CD14-positive monocyte (primary cell): Measurements from ENCODE around the gene HIF3A. TPM values are rescaled to one million over a fixed set of nuclear protein-coding genes. Genes with fewer than 3 reads are reported as not detected.

Experiments used
- DNase-seq, 3 donors: peaks; one replicate each; pipeline ENCODE4 v3.0.0-alpha.2; 2011 to 2022
- H2AFZ ChIP-seq: 2 replicates; pipeline ENCODE4 v1.6.0; 2012; ENCODE audit warnings: mild to moderate bottlenecking, low read depth, low read length, inconsistent platforms; ENCODE audit not compliant: insufficient read depth, poor library complexity, severe bottlenecking
- H3K27ac ChIP-seq, 2 donors: 1 replicate in 1 of 2; 2 replicates in 1 of 2; pipeline ENCODE4 v1.5.1; 2012 to 2013; ENCODE audit warnings: low read length in 2 of 2, control low read depth in 1 of 2, inconsistent platforms in 1 of 2, low read depth in 1 of 2, mild to moderate bottlenecking in 1 of 2
- H3K27me3 ChIP-seq, 2 donors: one replicate each; pipeline versions ENCODE4 v1.6.0 to v1.6.1; 2011 to 2013; ENCODE audit warnings: low read length in 2 of 2; ENCODE audit not compliant: control insufficient read depth in 2 of 2, insufficient read depth in 2 of 2
- H3K36me3 ChIP-seq, 2 donors: replicated peaks in 1 of 2; 1 replicate in 1 of 2; 2 replicates in 1 of 2; pipeline versions ENCODE4 v1.5.1 to v1.6.1; 2012 to 2013; ENCODE audit warnings: low read length in 2 of 2, control low read depth in 1 of 2, inconsistent platforms in 1 of 2, mild to moderate bottlenecking in 1 of 2; ENCODE audit not compliant: insufficient read depth in 2 of 2, control insufficient read depth in 1 of 2
- H3K4me1 ChIP-seq, 2 donors: 1 replicate in 1 of 2; 2 replicates in 1 of 2; pipeline versions ENCODE4 v1.5.1 to v1.6.1; 2012 to 2013; ENCODE audit warnings: low read length in 2 of 2, control low read depth in 1 of 2, inconsistent platforms in 1 of 2, mild to moderate bottlenecking in 1 of 2, moderate library complexity in 1 of 2; ENCODE audit not compliant: insufficient read depth in 2 of 2, control insufficient read depth in 1 of 2
- H3K4me2 ChIP-seq: replicated peaks from 2 replicates; pipeline ENCODE3; 2012; ENCODE audit warnings: low read length, moderate library complexity, mild to moderate bottlenecking; ENCODE audit not compliant: poor library complexity, severe bottlenecking; ENCODE audit errors: extremely low read depth
- H3K4me3 ChIP-seq, 3 experiments: fragments of 200-600 bp in 1 of 3; sonication (generic) in 1 of 3; replicated peaks in 1 of 3; 1 replicate in 2 of 3; 2 replicates in 1 of 3; pipeline ENCODE4 v1.5.1; 2011 to 2013; ENCODE audit warnings: low read length in 3 of 3, mild to moderate bottlenecking in 3 of 3, control low read depth in 2 of 3, low read depth in 2 of 3, inconsistent platforms in 1 of 3, moderate library complexity in 1 of 3
- H3K79me2 ChIP-seq: 2 replicates; pipeline ENCODE4 v1.6.0; 2012; ENCODE audit warnings: mild to moderate bottlenecking, control low read depth, inconsistent platforms, low read length, moderate library complexity; ENCODE audit not compliant: insufficient read depth
- H3K9ac ChIP-seq: 2 replicates; pipeline ENCODE4 v1.6.0; 2017; ENCODE audit warnings: low read length, mild to moderate bottlenecking; ENCODE audit not compliant: insufficient read depth, poor library complexity, severe bottlenecking
- H3K9me3 ChIP-seq, 2 donors: replicated peaks in 1 of 2; 1 replicate in 1 of 2; 2 replicates in 1 of 2; pipeline versions ENCODE4 v1.5.1 to v1.6.1; 2012 to 2013; ENCODE audit warnings: low read length in 2 of 2, control low read depth in 1 of 2; ENCODE audit not compliant: control insufficient read depth in 1 of 2, insufficient read depth in 1 of 2
- H4K20me1 ChIP-seq: 2 replicates; pipeline ENCODE4 v1.6.0; 2012; ENCODE audit warnings: mild to moderate bottlenecking, low read length, control low read depth, moderate library complexity; ENCODE audit not compliant: insufficient read depth
- H3K27ac Mint-ChIP-seq, 7 donors: one replicate each; pipeline ENCODE4 v1.8.0; 2020; ENCODE audit warnings: mild to moderate bottlenecking in 7 of 7, mixed read lengths in 7 of 7, moderate library complexity in 6 of 7, inconsistent platforms in 2 of 7
- H3K27me3 Mint-ChIP-seq, 3 donors: one replicate each; pipeline ENCODE4 v1.8.0; 2021 to 2022; ENCODE audit warnings: low read depth in 3 of 3, mild to moderate bottlenecking in 3 of 3, mixed read lengths in 3 of 3, moderate library complexity in 3 of 3, inconsistent platforms in 1 of 3
- H3K36me3 Mint-ChIP-seq, 2 donors: one replicate each; pipeline ENCODE4 v1.8.0; 2020; ENCODE audit warnings: mixed read lengths in 2 of 2, inconsistent platforms in 1 of 2, mild to moderate bottlenecking in 1 of 2
- H3K4me1 Mint-ChIP-seq: one replicate; pipeline ENCODE4 v1.8.0; 2020; ENCODE audit warnings: mild to moderate bottlenecking, mixed read lengths
- H3K4me3 Mint-ChIP-seq, 2 donors: one replicate each; pipeline ENCODE4 v1.8.0; 2020; ENCODE audit warnings: mild to moderate bottlenecking in 2 of 2, mixed read lengths in 2 of 2, moderate library complexity in 1 of 2
- H3K9me3 Mint-ChIP-seq, 7 donors: one replicate each; pipeline ENCODE4 v1.8.0; 2020 to 2022; ENCODE audit warnings: mixed read lengths in 7 of 7, mild to moderate bottlenecking in 6 of 7, moderate library complexity in 6 of 7, inconsistent platforms in 2 of 7
- WGBS: methylation state at CpG from one replicate; pipeline ENCODE4 v1.1.5; 2013; ENCODE audit warnings: missing lambda C conversion rate; ENCODE audit not compliant: insufficient coverage; 5-methylcytosine and 5-hydroxymethylcytosine counted together
- intact Hi-C, 2 donors: fragments of 100-400 bp; cut with micrococcal nuclease; formaldehyde crosslinking; loops; one replicate each; pipeline versions ENCODE4 v1.15.0 to v1.15.1; 2023
- polyA plus RNA-seq, 3 donors: library from polyadenylated mRNA; depleted of rRNA in 1 of 3; unstranded in 2 of 3; stranded (reverse) in 1 of 3; fragments of 300-500 nt in 2 of 3; fragments of >200 nt in 1 of 3; fragmentation: Illumina TruSeq in 2 of 3; gene quantifications; 1 replicate in 2 of 3; 2 replicates in 1 of 3; pipeline ENCODE4 v1.2.3, GENCODE V29; 2012 to 2021
- TF ChIP-seq, protein P1 (sequence below): fragments of 200-600 bp; IDR thresholded peaks from one replicate; pipeline ENCODE4 v1.8.0; 2022; ENCODE audit warnings: antibody characterized with exemption, mild to moderate bottlenecking

Gene HIF3A
- polyA plus RNA-seq, 3 donors, result not detected

DNA sequence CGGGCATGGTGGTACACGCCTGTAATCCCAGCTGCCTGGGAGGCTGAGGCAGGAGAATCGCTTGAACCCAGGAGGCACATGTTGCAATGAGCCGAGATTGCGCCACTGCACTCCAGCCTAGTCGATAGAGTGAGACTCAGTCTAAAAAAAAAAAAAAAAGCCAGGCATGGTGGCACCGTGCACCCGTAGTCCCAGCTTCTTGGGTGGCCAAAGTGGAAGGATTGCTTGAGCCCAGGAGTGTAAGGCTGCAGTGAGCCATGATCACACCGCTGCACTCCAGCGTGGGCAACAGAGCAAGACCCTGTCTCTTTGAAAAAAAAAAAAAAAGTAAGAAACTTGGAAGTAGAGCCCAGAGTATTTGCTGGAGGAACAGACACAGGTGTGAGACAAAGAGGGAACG, 88.8 kb downstream of the HIF3A start:
- Histone ChIP-seq H3K4me2 (no peak overlapping the region), H3K27ac (no peak overlapping the region), H3K4me1 (no peaks in the 10 kb centered on the region), H2AFZ (no peak overlapping the region), H3K79me2 (no peaks in the 10 kb centered on the region), H3K4me3 (no peak overlapping the region), H3K9me3 (no peaks in the 10 kb centered on the region), H4K20me1 (no peaks in the 10 kb centered on the region), H3K36me3 (peaks cover 90 to 100% of the 10 kb centered on the region in 2 donors), H3K9ac (no peak overlapping the region), H3K27me3 (no peaks in the 10 kb centered on the region)
- H3K27ac Mint-ChIP-seq, result peak overlapping the region in 1 of 7 donors; percentile 69
- H3K4me3 Mint-ChIP-seq, result peak overlapping the region in 1 of 2 donors; percentile 41
- DNase-seq, result no peak
- WGBS, result 74% methylated on average over 10 of the region's 11 CpGs
- intact Hi-C loops, result no loop called here
- H3K9me3 Mint-ChIP-seq, result peaks cover 0 to 3% (median 0%) of the 10 kb centered on the region in 7 donors
- peaks cover 0 to 2% (median 1%) of the 10 kb centered on the region in 3 donors for H3K27me3 Mint-ChIP-seq
- TF ChIP-seq, protein P1, sequence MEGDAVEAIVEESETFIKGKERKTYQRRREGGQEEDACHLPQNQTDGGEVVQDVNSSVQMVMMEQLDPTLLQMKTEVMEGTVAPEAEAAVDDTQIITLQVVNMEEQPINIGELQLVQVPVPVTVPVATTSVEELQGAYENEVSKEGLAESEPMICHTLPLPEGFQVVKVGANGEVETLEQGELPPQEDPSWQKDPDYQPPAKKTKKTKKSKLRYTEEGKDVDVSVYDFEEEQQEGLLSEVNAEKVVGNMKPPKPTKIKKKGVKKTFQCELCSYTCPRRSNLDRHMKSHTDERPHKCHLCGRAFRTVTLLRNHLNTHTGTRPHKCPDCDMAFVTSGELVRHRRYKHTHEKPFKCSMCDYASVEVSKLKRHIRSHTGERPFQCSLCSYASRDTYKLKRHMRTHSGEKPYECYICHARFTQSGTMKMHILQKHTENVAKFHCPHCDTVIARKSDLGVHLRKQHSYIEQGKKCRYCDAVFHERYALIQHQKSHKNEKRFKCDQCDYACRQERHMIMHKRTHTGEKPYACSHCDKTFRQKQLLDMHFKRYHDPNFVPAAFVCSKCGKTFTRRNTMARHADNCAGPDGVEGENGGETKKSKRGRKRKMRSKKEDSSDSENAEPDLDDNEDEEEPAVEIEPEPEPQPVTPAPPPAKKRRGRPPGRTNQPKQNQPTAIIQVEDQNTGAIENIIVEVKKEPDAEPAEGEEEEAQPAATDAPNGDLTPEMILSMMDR, result no peak
- H3K36me3 Mint-ChIP-seq, result peaks cover 81 to 91% of the 10 kb centered on the region in 2 donors
- no peaks in the 10 kb centered on the region for H3K4me1 Mint-ChIP-seq

DNA sequence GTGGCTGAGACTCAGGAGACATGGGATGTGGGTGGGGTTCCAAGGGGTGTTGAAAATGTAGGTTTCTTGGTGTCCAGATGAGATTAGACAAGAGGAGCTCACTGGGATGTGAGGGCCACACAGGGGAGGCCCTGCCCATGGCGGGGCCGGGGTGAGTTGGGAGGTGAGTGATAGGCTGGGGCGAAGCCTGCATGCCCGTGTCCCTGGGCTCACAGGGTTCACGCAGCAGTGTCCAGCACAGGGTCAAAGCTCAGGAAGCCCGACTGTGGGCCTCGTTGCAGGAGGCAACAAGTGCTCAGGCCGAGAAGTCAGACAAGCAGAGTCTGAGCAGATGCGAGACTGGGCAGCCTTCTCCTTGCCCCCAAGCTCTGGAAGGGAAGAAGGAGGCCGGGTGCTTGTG, 89.3 kb downstream of the HIF3A start:
- no peak overlapping the region for H2AFZ ChIP-seq
- peaks cover 0 to 3% (median 0%) of the 10 kb centered on the region in 7 donors for H3K9me3 Mint-ChIP-seq
- H3K4me2 ChIP-seq, result no peak overlapping the region
- 100% methylated on average over 8 of the region's 10 CpGs for WGBS
- H3K27me3 ChIP-seq, result no peaks in the 10 kb centered on the region
- H3K9ac ChIP-seq, result no peak overlapping the region
- intact Hi-C loops, result no loop called here
- H3K27ac Mint-ChIP-seq, result peak overlapping the region in 1 of 7 donors; percentile 69
- H4K20me1 ChIP-seq, result no peaks in the 10 kb centered on the region
- H3K36me3 ChIP-seq, result peaks cover 92 to 100% of the 10 kb centered on the region in 2 donors
- no peaks in the 10 kb centered on the region for H3K4me1 Mint-ChIP-seq
- peaks cover 79 to 89% of the 10 kb centered on the region in 2 donors for H3K36me3 Mint-ChIP-seq
- H3K4me3 Mint-ChIP-seq, result no peak overlapping the region
- TF ChIP-seq, protein P1, result no peak
- no peaks in the 10 kb centered on the region for H3K4me1 ChIP-seq
- no peaks in the 10 kb centered on the region for H3K9me3 ChIP-seq
- no peaks in the 10 kb centered on the region for H3K79me2 ChIP-seq
- no peak for DNase-seq
- H3K27ac ChIP-seq, result no peak overlapping the region
- no peak overlapping the region for H3K4me3 ChIP-seq
- H3K27me3 Mint-ChIP-seq, result peaks cover 0 to 2% (median 1%) of the 10 kb centered on the region in 3 donors
